ENCODE measurements around the gene HHAT. TPM values are rescaled to one million over a fixed set of nuclear protein-coding genes. Genes with fewer than 3 reads are reported as not detected.
A peak's percentile ranks its signal among the peaks of the same experiment; 100 is the strongest.
"Not testable (repeated sequence)": the region's sequence is repeated elsewhere in the genome, so short reads cannot be mapped to it uniquely, and the experiment has no call there.

Gene HHAT
- polyA plus RNA-seq, 3 donors: 13.0 to 14.9 (median 14.8) TPM

DNA sequence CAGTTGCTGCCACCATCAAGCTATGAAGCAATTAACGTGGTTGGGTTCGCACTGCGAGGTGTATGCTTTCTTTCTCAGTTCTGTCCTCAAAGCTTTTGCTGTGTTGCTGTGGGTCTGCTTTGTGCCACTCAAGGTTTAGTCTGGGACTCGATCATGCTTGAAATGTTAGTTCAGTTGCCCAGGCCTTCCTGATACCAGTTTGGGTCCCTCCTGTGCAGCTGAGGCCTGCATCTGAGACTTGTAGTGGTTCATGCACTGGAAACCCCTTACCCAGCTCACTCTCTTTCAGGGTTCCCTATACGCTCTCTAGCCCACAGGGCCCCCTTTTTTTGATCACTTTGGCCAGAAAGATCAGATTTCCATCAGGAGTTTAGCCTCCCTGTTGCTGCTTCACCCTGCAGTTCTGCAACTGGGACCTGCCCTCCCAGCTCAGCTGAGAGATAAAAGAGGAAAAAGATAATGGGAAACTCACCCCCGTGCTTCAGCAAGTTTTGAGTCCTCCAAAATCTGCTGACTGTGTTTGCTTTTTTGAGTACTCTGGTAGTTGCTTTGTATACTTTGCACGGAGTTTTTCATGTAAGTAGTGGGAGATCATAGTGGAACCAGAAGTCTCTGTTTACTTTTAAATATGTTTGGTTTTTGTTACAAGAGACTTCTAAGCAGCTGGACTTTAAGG is 317.0 kb downstream of the HHAT start:
- no peak for DNase-seq (ENCODE audit: extremely low read depth in 1 of 11, low read depth in 9 of 11, low spot score in 4 of 11)

DNA sequence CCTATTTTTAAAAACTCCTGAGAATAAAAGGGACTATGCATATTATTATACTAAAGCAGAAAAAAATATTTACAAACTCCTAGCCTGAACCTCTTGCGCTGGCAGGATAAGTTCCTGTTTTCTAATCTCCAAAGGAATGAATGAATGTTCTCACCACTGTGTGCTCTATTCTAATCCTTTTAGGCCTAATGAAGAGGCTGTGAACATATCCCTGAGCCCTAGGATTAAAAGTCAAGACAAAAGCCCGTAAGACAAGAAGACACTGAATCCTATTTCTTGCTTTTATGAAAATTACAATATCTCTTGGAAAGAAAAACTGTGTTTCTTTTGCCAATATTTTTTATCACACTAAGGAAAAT is 317.5 kb downstream of the HHAT start:
- DNase-seq (ENCODE audit: extremely low read depth in 1 of 11, low read depth in 9 of 11, low spot score in 4 of 11): no peak

DNA sequence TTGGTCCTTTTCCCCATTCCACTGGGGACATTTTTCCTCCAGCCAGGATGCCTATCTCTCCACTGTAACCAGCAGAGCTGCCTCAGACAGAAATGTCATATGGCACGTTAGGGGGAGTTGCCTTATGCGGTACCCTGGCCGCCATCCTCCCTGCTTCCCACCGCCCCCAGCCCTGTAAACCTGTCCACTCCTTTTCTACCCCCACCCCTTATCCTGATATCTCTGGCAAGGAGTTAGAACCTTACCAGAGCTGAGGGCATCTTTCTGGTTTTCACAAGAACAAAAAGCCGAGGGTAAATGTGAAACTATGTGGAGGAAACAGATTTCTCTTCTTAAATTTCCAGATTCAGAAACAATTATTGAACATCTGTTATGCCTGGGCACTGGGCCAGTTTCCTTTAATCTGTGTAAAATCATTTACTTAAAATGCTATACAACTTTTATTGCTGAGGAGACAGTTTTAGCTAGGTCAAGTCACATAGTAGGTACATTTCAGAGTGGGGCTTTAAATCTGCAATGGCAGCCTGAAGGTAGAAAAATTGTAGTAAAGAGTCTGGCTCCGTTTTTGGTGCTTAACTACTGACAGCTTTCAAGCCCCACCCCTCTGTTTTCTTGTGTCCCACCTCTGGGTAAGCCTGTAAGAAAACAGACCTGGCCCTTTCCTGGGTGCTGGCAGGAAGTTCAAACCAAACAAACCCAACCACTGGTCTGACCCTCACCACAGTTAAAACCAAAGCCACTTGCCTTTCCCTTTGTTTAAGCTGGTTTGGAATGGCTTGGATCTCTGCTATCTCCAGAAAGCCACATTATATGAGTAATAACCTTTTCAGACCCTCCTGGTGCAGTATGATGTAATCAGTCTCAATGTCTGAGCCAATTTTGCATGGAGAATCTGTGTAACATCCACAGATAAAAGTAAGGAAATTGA is 319.0 kb downstream of the HHAT start:
- no peak for DNase-seq (ENCODE audit: extremely low read depth in 1 of 11, low read depth in 9 of 11, low spot score in 4 of 11)

DNA sequence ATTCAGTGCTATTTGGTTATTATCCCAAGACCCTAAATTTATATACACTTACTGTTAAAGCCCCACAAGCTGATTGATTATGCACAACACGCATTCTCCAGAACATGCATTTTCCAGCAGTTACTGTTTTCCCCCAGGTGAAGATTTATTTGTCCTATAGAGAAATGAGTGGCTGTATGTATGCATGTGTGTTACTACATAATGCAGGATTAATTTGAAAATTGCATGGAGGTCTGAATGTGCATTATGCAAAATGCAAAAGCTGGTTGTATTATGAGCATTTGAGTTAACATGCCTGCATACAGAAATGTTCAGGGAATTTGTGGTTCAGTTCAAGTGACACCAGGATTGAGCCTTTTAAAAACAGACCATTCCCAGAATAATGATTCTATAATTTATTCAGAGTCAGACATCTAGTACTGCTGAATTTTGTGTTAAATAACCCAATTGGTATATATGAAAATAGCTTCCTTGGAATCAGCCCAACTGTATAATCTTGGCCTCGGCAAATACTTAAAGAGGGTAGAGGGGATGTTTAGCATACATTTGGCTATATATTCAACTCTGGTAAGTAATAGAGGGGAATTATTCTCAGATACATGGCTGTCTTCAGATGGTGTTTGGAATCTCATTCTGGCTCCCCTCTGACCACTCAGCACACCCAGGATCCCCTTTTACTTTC is 320.0 kb downstream of the HHAT start:
- DNase-seq (ENCODE audit: extremely low read depth in 1 of 11, low read depth in 9 of 11, low spot score in 4 of 11): no peak

DNA sequence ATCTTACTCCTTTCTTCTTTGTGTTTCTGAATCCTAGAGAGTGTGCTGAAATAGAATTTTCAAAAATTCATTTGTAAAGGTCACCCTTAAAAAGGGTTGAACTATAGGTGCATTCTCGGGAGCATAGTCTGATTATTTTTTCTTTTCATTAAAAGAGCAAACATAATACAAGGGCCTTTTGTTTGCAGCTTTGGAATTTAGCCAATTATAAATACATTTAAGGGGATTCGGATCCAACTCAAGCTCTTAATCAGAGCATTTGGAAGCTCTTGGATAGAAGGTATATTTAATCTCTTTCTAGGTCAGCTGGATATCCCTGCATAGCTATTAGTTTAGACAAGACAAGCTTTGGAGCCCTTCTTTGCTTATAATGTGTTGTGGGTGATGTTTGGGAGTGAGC is 321.7 kb downstream of the HHAT start:
- DNase-seq (ENCODE audit: extremely low read depth in 1 of 11, low read depth in 9 of 11, low spot score in 4 of 11): no peak

DNA sequence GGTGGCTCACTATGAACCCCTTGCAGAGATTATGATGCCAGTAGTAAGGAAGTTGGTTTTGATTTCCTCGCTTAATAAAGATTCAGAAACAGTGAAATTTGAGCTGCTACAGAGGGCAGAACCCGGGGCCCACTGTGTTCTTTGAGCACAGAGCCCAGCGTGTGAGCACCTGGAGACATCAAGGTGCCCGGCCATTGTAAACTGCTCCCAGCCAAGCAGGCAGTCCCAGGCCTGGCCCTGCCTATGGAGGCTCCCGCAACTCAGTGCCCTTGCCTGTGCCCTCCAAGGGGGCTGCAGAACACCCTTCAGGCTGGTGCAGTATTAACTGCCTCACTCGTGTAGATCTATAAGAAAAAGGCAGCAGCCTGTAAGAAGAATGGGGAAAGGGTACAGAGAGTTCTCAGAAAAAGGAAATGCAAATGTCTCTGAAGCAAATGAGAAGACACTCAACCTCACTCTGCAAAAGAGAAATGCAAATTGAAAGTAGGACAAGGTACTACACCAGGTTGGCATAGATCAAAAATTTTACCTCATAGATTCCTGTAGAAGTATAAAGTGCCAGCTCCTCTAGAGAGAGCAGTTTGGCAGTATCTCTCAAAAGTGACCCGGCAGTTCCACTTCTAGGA is 323.7 kb downstream of the HHAT start:
- no peak for DNase-seq (ENCODE audit: extremely low read depth in 1 of 11, low read depth in 9 of 11, low spot score in 4 of 11)

DNA sequence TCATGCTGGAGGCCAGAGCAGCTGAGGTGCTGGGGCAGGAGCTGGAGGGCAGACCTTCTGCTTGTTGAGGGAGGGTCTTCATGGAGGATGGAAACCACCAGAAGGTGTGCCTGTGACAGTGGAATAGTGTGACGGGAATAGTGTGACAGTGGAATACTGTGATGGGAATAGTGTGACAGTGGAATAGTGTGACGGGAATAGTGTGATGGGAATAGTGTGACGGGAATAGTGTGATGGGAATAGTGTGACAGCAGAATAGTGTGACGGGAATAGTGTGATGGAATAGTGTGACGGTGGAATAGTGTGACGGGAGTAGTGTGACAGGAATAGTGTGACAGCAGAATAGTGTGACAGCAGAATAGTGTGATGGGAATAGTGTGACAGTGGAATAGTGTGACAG is 325.1 kb downstream of the HHAT start:
- DNase-seq (ENCODE audit: extremely low read depth in 1 of 11, low read depth in 9 of 11, low spot score in 4 of 11): peak in 1 of 11 donors; percentile 3

DNA sequence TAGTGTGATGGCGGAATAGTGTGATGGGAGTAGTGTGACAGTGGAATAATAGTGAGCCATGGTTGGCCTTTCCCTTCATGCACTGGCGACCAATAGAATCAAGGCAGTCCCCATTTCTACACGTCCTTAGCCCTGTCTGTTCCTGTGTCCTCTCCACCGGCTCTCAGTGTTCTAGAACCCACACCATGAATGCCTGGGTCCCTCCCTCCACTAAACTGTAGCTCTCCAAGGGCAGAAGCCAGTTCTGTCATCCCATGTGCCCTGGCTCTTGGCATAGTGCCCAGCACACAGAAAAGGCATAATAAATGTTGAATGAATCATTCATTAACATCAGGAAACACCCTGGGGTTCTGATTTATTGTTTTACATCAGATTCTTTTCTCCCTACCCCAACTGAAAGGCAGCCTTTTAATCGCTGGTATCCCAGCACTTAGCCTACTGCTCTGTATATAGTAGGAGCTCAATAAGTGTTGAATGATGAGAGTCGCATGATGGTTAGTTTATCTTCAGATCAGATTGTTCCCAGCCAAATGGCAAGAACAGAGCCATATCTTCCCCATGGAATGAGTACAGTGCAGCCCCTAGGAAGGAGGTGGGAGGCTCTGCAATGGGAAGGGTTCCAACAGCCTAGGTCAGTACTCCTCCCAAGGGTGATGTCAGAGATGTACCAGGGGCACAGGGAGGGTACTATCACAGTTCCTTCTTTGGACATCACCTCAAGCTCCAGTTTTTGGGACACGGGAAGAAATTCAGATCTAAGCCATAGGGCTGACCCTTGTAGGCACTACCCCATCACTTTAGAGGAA is 325.7 kb downstream of the HHAT start:
- no peak for DNase-seq (ENCODE audit: extremely low read depth in 1 of 11, low read depth in 9 of 11, low spot score in 4 of 11)

DNA sequence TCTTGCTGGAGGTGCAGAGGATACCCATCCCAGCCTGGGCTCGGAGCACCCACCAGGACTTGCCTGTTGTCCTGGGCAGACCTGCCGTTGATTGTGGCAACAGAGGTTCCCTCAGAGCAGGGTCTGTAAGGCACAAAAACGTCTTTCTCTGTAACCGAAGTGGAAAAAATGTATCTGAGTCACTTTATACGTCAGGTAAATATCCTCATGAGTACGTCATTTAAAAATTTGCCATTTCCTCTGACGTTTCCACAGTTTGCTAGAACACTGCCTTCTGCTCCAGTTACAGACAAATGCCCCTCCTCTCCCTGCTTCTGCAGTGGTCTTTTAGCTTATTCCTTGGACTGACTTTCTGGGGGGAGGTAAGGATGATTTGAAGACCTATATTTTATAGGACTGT is 326.8 kb downstream of the HHAT start:
- DNase-seq (ENCODE audit: extremely low read depth in 1 of 11, low read depth in 9 of 11, low spot score in 4 of 11): no peak

DNA sequence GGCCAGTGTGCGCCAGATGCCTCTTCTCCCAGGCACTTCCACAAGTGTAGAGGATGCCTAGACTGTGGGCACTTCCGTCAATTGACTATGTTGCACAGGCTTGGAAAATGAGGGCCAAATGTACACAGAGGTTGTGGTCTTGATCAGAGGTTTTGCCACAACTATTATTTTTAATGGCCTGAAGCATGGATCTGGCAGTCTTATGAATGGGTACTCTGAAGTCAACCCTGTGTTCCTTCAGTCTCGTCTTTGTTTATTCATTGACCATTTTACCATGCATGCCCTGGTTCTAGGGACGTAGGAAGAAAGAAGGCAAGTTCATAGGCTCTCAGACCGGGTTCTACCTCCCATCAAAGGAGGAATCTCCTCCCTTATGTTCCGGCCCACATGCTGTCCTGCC is 329.1 kb downstream of the HHAT start:
- no peak for DNase-seq (ENCODE audit: extremely low read depth in 1 of 11, low read depth in 9 of 11, low spot score in 4 of 11)

DNA sequence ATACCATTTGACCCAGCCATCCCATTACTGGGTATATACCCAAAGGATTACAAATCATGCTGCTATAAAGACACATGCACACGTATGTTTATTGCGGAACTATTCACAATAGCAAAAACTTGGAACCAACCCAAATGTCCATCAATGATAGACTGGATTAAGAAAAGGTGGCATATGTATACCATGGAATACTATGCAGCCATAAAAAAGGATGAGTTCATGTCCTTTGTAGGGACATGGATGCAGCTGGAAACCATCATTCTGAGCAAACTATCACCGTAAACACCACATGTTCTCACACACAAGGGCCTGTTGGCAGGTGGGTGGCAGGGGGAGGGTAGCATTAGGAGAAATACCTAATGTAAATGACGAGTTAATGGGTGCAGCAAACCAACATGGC is 332.8 kb downstream of the HHAT start:
- not testable (repeated sequence) for DNase-seq (ENCODE audit: extremely low read depth in 1 of 11, low read depth in 9 of 11, low spot score in 4 of 11)

DNA sequence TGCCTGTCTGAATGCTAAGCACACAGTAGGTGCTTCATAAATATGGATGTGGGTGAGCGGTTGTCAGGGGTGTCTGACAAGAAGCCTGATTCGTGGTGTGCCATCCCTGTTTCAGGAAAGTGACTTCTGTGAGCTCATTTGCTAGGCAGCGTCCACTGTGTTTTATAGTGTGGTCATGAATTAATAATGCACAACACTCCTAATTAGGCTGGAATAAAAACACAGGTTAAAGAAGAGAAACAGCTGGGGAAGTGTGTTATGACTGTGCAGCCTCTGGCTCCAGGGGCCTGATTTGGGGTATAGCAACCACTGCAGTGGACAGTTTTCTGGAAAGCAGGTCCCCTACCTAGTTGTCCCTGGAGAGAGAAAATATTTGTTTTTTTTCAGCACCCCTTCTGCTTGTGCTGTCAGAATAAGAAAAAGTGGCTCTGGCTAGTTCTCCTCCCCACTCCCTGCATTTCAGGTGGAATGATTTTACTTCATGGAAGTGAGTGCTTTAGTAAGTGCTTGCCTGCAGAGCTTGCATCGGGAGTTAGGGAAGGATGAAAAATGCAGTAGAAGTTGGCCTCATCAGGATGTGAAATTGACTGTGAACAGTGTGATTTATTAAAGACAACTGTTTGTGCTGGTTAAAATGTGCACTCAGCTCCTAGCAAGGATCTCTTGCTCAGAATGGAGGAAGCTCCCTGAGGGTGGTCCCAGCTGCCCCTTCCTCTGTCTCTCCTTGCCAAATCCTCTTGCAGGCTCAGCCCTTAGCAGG is 333.8 kb downstream of the HHAT start:
- DNase-seq (ENCODE audit: extremely low read depth in 1 of 11, low read depth in 9 of 11, low spot score in 4 of 11): peak in 7 of 11 donors; percentile 4 to 18 (median 8)

DNA sequence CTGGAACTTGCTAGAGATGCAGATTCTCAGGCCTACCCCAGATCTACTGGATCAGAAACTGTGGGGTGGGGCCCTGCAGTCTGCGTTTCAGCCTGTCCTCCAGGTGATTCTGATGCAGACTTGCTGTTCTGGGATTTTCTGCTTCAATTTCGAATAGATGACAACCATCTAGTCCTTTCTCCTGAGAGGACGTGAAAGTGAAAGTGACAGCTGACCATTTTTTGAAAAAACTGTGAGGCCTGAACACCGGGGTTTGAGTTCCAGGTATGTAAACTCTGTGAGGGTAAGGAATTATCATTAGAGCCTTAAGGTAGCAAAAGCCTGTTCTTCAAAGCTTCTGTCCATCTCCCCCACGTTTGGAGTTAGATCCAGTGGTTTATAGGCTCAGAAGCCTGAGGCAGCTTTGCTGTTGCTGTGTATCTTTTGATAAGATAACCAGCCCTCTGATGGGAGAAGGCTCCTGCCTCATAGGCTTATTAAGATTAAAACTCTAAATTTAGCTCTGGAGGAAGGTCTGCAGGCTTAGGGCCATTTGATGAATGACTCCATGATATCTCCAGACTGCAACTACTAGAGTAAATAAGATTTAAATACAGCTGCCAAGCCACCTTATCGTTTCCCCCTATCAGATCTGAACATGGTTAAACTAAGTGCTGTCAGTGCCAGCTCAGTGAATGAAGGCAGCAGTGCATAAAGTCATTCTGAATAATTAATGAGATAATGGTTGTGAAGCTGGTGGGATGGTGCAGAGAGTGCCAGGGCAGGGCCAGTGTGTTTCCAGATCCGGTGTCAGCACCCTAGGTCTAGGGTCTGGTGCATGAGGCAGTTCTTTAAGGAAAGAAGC is 335.2 kb downstream of the HHAT start:
- no peak for DNase-seq (ENCODE audit: extremely low read depth in 1 of 11, low read depth in 9 of 11, low spot score in 4 of 11)

DNA sequence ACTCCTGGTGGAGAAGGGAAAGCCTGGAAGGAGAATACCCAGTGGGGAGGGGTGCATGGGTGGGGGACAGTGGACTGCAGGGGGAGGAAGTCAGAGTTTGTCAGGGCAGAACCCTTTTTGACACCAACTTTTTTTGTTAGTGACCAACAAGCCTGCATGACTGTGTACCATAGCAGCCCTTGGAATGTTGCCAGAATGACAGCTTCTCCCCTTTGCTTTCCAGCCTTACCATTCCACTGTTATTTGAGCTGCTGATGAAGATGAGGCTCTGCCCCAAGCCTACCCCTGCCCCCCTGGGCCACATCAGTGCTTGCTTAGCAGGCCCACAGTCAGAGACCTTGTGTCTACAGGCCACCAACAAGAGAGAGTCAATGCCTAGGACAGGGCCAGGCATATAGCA is 341.2 kb downstream of the HHAT start:
- no peak for DNase-seq (ENCODE audit: extremely low read depth in 1 of 11, low read depth in 9 of 11, low spot score in 4 of 11)

DNA sequence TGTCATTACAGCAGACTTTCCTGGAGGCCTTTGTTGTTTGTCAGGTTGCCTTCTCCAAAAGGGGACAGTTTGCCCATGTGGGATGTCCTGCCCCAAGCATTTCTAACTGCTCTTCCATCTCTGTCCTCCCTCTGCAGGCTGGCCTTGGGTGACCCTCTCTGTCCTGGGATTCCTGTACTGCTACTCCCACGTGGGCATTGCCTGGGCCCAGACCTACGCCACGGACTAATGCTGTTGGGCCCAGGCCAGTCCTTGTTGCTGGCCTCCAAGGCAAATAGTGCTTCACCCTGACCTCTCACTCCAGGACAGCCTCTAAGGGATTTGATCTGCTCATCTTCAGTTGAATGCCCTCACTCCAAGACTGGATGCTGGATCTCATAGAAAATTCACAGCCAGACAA is 345.4 kb downstream of the HHAT start:
- no peak for DNase-seq (ENCODE audit: extremely low read depth in 1 of 11, low read depth in 9 of 11, low spot score in 4 of 11)

DNA sequence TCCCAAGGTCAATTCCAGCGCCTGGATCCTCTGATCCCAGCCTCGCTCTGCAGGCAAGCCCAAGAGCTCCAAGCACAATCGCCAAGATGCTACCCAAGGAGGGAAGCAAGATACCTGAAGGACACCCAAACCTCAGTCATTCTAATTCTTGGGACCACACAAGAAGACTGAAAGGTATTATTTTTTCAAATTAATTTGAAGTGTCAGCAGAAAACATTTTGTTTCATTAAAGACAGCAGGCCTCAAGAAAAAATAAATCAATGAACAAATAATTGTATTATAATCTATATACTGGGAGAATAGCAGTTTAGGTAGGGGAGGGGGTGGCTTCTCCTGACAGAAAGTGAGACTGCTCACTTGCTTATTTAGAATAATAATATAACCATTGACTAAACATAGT is 347.8 kb downstream of the HHAT start:
- DNase-seq (ENCODE audit: extremely low read depth in 1 of 11, low read depth in 9 of 11, low spot score in 4 of 11): no peak

DNA sequence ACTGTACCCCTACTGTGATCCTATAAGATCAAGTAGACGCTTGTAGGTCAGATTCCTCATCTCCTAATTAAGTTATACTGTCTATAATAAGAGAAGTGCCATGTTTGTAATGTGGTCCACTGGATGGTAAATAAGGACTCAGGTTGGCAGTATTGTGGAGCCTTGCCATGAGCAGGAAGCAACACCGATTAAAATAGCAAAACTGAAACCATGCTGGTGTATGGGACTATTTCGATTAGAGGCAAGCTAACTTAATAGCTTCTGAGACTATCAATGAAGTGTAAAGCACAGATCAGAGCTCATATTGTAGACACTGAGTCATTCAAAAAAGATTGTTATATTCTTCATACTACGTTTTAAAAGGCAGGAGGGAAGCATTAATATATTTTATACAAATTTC is 348.8 kb downstream of the HHAT start:
- DNase-seq (ENCODE audit: extremely low read depth in 1 of 11, low read depth in 9 of 11, low spot score in 4 of 11): no peak
